Nephron (organoid): ENCODE results near the gene KCNJ8.

Source experiments
- H3K27ac Mint-ChIP-seq, 3 experiments: 2 replicates each; pipeline ENCODE4 v1.8.0; 2020; ENCODE audit warnings: mixed read lengths in 3 of 3, mild to moderate bottlenecking in 2 of 3, moderate library complexity in 1 of 3
- H3K27me3 Mint-ChIP-seq: 2 replicates; pipeline ENCODE4 v1.8.0; 2021; ENCODE audit warnings: low read depth, mild to moderate bottlenecking, moderate library complexity, mixed read lengths
- H3K36me3 Mint-ChIP-seq: 2 replicates; pipeline ENCODE4 v1.8.0; 2020; ENCODE audit warnings: low read depth, mixed read lengths
- H3K4me1 Mint-ChIP-seq: 2 replicates; pipeline ENCODE4 v1.8.0; 2020; ENCODE audit warnings: mixed read lengths
- H3K4me3 Mint-ChIP-seq, 3 experiments: 2 replicates each; pipeline ENCODE4 v1.8.0; 2020; ENCODE audit warnings: mild to moderate bottlenecking in 3 of 3, mixed read lengths in 3 of 3, moderate library complexity in 2 of 3
- H3K9me3 Mint-ChIP-seq: 2 replicates; pipeline ENCODE4 v1.8.0; 2020; ENCODE audit warnings: mixed read lengths
- CTCF ChIP-seq, 3 experiments: fragments of 200-600 bp; sonication (generic); IDR thresholded peaks; one replicate each; pipeline ENCODE4 v1.5.0; 2021; ENCODE audit warnings: antibody characterized with exemption in 3 of 3; ENCODE audit not compliant: unreplicated experiment in 3 of 3

The KCNJ8 gene

GRCh38 chr12:21766403-21766802 lies 8.1 kb downstream of the KCNJ8 start:
- no peak overlapping the region for H3K4me3 Mint-ChIP-seq
- TF ChIP-seq CTCF (IDR thresholded peaks at IDR 0.05; ENCODE audit: unreplicated experiment in 3 of 3), result no peak
- peaks cover 5% of the 10 kb centered on the region for H3K4me1 Mint-ChIP-seq
- H3K9me3 Mint-ChIP-seq, result no peaks in the 10 kb centered on the region
- peaks cover 37% of the 10 kb centered on the region for H3K36me3 Mint-ChIP-seq
- no peaks in the 10 kb centered on the region for H3K27me3 Mint-ChIP-seq
- H3K27ac Mint-ChIP-seq, result no peak overlapping the region

- no peak overlapping the region for H3K4me3 Mint-ChIP-seq
Observed at GRCh38 chr12:21764950-21765349, 9.6 kb downstream of the KCNJ8 start.

GRCh38 chr12:21764065-21764464 lies 10.4 kb downstream of the KCNJ8 start:
- peak overlapping the region; percentile 8 to 32 (median 19) for H3K27ac Mint-ChIP-seq
- no peak overlapping the region for H3K4me3 Mint-ChIP-seq
- peaks cover 21% of the 10 kb centered on the region for H3K36me3 Mint-ChIP-seq
- no peaks in the 10 kb centered on the region for H3K27me3 Mint-ChIP-seq
- no peak for TF ChIP-seq CTCF (IDR thresholded peaks at IDR 0.05; ENCODE audit: unreplicated experiment in 3 of 3)
- peaks cover 8% of the 10 kb centered on the region for H3K4me1 Mint-ChIP-seq
- H3K9me3 Mint-ChIP-seq, result no peaks in the 10 kb centered on the region

More at GRCh38 chr12:21764950-21765349, 9.6 kb downstream of the KCNJ8 start:
- no peaks in the 10 kb centered on the region for H3K9me3 Mint-ChIP-seq
- peaks cover 29% of the 10 kb centered on the region for H3K36me3 Mint-ChIP-seq
- no peak for TF ChIP-seq CTCF (IDR thresholded peaks at IDR 0.05; ENCODE audit: unreplicated experiment in 3 of 3)
- no peak overlapping the region for H3K27ac Mint-ChIP-seq
- peaks cover 8% of the 10 kb centered on the region for H3K4me1 Mint-ChIP-seq
- H3K27me3 Mint-ChIP-seq, result no peaks in the 10 kb centered on the region

GRCh38 chr12:21763531-21763930 lies 11.0 kb downstream of the KCNJ8 start:
- peaks cover 8% of the 10 kb centered on the region for H3K4me1 Mint-ChIP-seq
- no peak for TF ChIP-seq CTCF (IDR thresholded peaks at IDR 0.05; ENCODE audit: unreplicated experiment in 3 of 3)
- H3K27ac Mint-ChIP-seq, result peak overlapping the region; percentile 8 to 32 (median 19)
- peaks cover 21% of the 10 kb centered on the region for H3K36me3 Mint-ChIP-seq
- no peaks in the 10 kb centered on the region for H3K27me3 Mint-ChIP-seq
- no peaks in the 10 kb centered on the region for H3K9me3 Mint-ChIP-seq
- no peak overlapping the region for H3K4me3 Mint-ChIP-seq

- H3K4me1 Mint-ChIP-seq, result peaks cover 13% of the 10 kb centered on the region
- no peak overlapping the region for H3K4me3 Mint-ChIP-seq
- no peaks in the 10 kb centered on the region for H3K27me3 Mint-ChIP-seq
- peaks cover 4% of the 10 kb centered on the region for H3K36me3 Mint-ChIP-seq
- no peaks in the 10 kb centered on the region for H3K9me3 Mint-ChIP-seq
- no peak overlapping the region for H3K27ac Mint-ChIP-seq
- no peak for TF ChIP-seq CTCF (IDR thresholded peaks at IDR 0.05; ENCODE audit: unreplicated experiment in 3 of 3)
Observed at GRCh38 chr12:21759737-21760136, 14.8 kb downstream of the KCNJ8 start.

- Mint-ChIP-seq H3K36me3 (no peaks in the 10 kb centered on the region), H3K4me1 (peaks cover 18% of the 10 kb centered on the region), H3K4me3 (no peak overlapping the region), H3K27me3 (no peaks in the 10 kb centered on the region), H3K9me3 (peaks cover 2% of the 10 kb centered on the region), H3K27ac (peak overlapping the region in 2 of 3 experiments; percentile 36 to 76)
- no peak for TF ChIP-seq CTCF (IDR thresholded peaks at IDR 0.05; ENCODE audit: unreplicated experiment in 3 of 3)
Observed at GRCh38 chr12:21757735-21758134, 16.8 kb downstream of the KCNJ8 start.
